ENCODE results near the gene SBNO2.

The SBNO2 gene

GRCh38 chr19:1068009-1069001 is 105.8 kb downstream of the SBNO2 start:
- DNase-seq (ENCODE audit: low spot score), result no peak
- Histone ChIP-seq H3K27ac (peak overlapping the region in 1 of 2 donors; percentile 78), H3K4me3 (peak overlapping the region; percentile 69)
- TF ChIP-seq, protein P1, sequence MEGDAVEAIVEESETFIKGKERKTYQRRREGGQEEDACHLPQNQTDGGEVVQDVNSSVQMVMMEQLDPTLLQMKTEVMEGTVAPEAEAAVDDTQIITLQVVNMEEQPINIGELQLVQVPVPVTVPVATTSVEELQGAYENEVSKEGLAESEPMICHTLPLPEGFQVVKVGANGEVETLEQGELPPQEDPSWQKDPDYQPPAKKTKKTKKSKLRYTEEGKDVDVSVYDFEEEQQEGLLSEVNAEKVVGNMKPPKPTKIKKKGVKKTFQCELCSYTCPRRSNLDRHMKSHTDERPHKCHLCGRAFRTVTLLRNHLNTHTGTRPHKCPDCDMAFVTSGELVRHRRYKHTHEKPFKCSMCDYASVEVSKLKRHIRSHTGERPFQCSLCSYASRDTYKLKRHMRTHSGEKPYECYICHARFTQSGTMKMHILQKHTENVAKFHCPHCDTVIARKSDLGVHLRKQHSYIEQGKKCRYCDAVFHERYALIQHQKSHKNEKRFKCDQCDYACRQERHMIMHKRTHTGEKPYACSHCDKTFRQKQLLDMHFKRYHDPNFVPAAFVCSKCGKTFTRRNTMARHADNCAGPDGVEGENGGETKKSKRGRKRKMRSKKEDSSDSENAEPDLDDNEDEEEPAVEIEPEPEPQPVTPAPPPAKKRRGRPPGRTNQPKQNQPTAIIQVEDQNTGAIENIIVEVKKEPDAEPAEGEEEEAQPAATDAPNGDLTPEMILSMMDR (IDR thresholded peaks at IDR 0.05), result no peak

DNA sequence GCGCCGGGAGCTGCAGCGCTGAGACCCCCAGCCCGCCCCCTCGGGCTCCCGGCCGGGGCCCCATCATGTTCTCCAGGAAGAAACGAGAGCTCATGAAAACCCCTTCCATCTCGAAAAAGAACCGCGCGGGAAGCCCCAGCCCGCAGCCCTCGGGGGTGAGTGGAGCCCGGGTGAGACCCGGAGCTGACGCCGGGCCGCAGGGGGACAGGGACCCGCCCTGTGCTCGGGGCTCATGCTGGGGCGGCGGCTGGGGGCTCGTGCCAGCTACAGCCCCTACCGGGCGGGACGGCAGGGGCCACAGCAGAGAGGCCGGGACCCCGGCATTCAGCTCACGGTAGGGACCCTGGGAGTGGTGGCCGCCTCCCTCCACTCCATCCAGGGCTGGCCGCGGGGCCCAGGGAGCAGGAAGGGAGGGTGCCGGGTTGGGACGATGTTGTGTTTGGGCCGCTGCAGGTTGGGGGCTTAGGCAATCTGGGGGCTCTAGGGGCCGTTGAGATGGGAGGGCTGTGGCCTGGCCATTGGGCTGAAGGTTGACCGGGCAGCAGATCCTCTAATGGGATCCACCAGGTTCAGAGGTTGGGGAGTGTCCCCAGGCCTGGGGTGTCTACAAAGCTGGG is 106.6 kb downstream of the SBNO2 start:
- no peak for DNase-seq (ENCODE audit: low spot score)
- TF ChIP-seq, protein P1 (IDR thresholded peaks at IDR 0.05), result no peak
- peak overlapping the region; percentile 69 for H3K4me3 ChIP-seq
- H3K27ac ChIP-seq, result peak overlapping the region; percentile 21 to 78

DNA sequence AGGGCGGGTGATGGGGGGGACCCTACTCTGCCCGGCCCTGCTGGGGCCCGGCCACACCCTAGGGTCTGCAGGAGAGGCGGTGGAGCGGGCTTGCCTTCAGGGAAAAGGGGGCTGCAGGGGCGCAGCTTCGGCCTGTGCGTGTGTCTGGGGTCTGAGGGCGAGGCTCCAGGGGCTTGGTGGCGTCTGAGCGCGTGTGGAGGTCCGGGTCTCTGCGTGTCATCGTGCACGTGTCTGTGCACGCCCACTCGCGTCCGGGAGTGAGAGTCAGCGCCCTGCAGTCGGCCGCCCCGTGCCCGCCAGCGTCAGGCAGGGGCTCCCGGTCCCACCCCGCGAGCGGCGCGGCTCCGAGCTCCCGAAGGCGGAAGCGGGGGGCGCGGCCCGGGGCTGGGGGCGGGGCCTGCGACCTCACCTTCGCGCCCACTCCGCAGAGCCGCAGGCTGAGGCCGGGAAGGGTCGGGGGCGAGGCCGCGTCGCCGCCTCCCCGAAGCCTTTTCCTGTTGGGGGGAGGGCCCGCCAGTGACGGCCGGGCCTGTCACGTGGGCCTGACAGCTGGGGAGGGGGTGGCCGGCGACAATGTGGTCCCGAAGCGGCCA is 107.2 kb downstream of the SBNO2 start, which contains the start of gene ARHGAP45:
Gene ARHGAP45 (plus strand): TSS at position 420 of the 593 bp plus-strand sequence. CDS start 239 bp downstream, outside the sequence.
- DNase-seq (ENCODE audit: low spot score), result no peak
- Histone ChIP-seq H3K27ac (peak within 1 kb of the TSS; percentile 21 to 78), H3K4me3 (peak within 1 kb of the TSS; percentile 69)
- TF ChIP-seq, protein P1 (IDR thresholded peaks at IDR 0.05), result no peak

GRCh38 chr19:1066251-1066747 is 107.8 kb downstream of the SBNO2 start:
- DNase-seq (ENCODE audit: low spot score), result no peak
- peak overlapping the region; percentile 69 for H3K4me3 ChIP-seq
- H3K27ac ChIP-seq, result no peak overlapping the region
- TF ChIP-seq, protein P1 (IDR thresholded peaks at IDR 0.05), result no peak

DNA sequence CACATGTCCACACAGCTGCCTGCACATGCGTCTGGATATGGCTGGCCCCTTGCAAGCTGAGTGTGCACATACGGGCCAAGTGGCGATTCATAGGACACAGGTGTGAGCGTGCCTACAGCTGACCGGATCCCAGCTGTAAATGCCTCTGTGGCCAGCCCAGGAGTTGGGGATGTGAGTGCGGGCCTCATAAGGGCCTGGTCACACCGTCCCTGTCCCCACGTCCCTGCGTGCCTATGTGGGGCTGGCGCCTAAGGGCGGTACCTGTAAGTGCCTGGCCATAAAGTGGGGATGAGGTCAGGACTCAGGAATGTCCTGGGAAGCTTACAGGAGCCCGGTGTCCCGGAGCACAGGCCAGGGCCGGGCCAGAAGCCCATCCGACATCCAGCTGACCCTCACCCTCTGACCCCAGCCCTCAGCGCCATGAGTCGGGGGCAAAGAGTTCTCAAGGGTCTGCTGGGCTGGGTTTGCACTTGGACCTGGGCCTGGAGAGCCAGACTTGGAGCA is 108.4 kb downstream of the SBNO2 start:
- Histone ChIP-seq H3K4me3 (no peak overlapping the region), H3K27ac (no peak overlapping the region)
- no peak for DNase-seq (ENCODE audit: low spot score)
- TF ChIP-seq, protein P1 (IDR thresholded peaks at IDR 0.05), result no peak

GRCh38 chr19:1064661-1065605 is 109.1 kb downstream of the SBNO2 start:
- no peak overlapping the region for H3K27ac ChIP-seq
- DNase-seq (ENCODE audit: low spot score), result no peak
- TF ChIP-seq, protein P1 (IDR thresholded peaks at IDR 0.05), result peak; percentile 83
- peak overlapping the region; percentile 40 for H3K4me3 ChIP-seq
